ENCODE data around the gene JAK1. TPM values are rescaled to one million over a fixed set of nuclear protein-coding genes. Genes with fewer than 3 reads are reported as not detected.

JAK1 gene
- total RNA-seq, 1 donor from 2014 or later = 27.7 TPM

GRCh38 chr1:64944913-64945312 is 21.4 kb downstream of the JAK1 start:
- no peak overlapping the region for H3K27ac Mint-ChIP-seq (ENCODE audit: unreplicated experiment)
- no peak overlapping the region for H3K4me3 Mint-ChIP-seq
- peaks cover 9% of the 10 kb centered on the region for H3K4me1 Mint-ChIP-seq
- H3K36me3 Mint-ChIP-seq (ENCODE audit: low read depth) = no peaks in the 10 kb centered on the region
- DNase-seq (ENCODE audit: low read depth, low spot score) = no peak
- H3K27me3 Mint-ChIP-seq (ENCODE audit: low read depth) = no peaks in the 10 kb centered on the region
- TF ChIP-seq CTCF (conservative IDR thresholded peaks at IDR 0.05) = no peak
- no peaks in the 10 kb centered on the region for H3K9me3 Mint-ChIP-seq

- TF ChIP-seq CTCF (conservative IDR thresholded peaks at IDR 0.05) = no peak
- no peak overlapping the region for H3K27ac Mint-ChIP-seq (ENCODE audit: unreplicated experiment)
- no peak for DNase-seq (ENCODE audit: low read depth, low spot score)
- no peak overlapping the region for H3K4me3 Mint-ChIP-seq
- no peaks in the 10 kb centered on the region for H3K36me3 Mint-ChIP-seq (ENCODE audit: low read depth)
- H3K27me3 Mint-ChIP-seq (ENCODE audit: low read depth) = no peaks in the 10 kb centered on the region
- H3K9me3 Mint-ChIP-seq = no peaks in the 10 kb centered on the region
- H3K4me1 Mint-ChIP-seq = peaks cover 9% of the 10 kb centered on the region
Observed at GRCh38 chr1:64942675-64943074, 23.7 kb downstream of the JAK1 start.

- Mint-ChIP-seq H3K9me3 (no peaks in the 10 kb centered on the region), H3K36me3 (ENCODE audit: low read depth) (no peaks in the 10 kb centered on the region), H3K4me1 (peaks cover 5% of the 10 kb centered on the region), H3K4me3 (no peak overlapping the region), H3K27me3 (ENCODE audit: low read depth) (no peaks in the 10 kb centered on the region), H3K27ac (ENCODE audit: unreplicated experiment) (no peak overlapping the region)
- no peak for DNase-seq (ENCODE audit: low read depth, low spot score)
- TF ChIP-seq CTCF (conservative IDR thresholded peaks at IDR 0.05) = no peak
Observed at GRCh38 chr1:64942118-64942517, 24.2 kb downstream of the JAK1 start.

GRCh38 chr1:64941461-64942117 is 24.8 kb downstream of the JAK1 start:
- Mint-ChIP-seq H3K36me3 (ENCODE audit: low read depth) (no peaks in the 10 kb centered on the region), H3K4me1 (no peaks in the 10 kb centered on the region), H3K27me3 (ENCODE audit: low read depth) (no peaks in the 10 kb centered on the region), H3K4me3 (no peak overlapping the region), H3K9me3 (no peaks in the 10 kb centered on the region), H3K27ac (ENCODE audit: unreplicated experiment) (no peak overlapping the region)
- TF ChIP-seq CTCF (conservative IDR thresholded peaks at IDR 0.05) = no peak
- DNase-seq (ENCODE audit: low read depth, low spot score) = no peak

GRCh38 chr1:64940025-64940424 is 26.3 kb downstream of the JAK1 start:
- Mint-ChIP-seq H3K4me3 (no peak overlapping the region), H3K9me3 (no peaks in the 10 kb centered on the region), H3K4me1 (no peaks in the 10 kb centered on the region), H3K27me3 (ENCODE audit: low read depth) (no peaks in the 10 kb centered on the region), H3K27ac (ENCODE audit: unreplicated experiment) (peak overlapping the region; percentile 57), H3K36me3 (ENCODE audit: low read depth) (no peaks in the 10 kb centered on the region)
- DNase-seq (ENCODE audit: low read depth, low spot score) = no peak
- no peak for TF ChIP-seq CTCF (conservative IDR thresholded peaks at IDR 0.05)
